DMS114 treated with DMSO at 0.1 percent for 48 hours (cell line): ENCODE results near the gene RIMS1.
"Not testable (repeated sequence)": the region's sequence is repeated elsewhere in the genome, so short reads cannot be mapped to it uniquely, and the experiment has no call there.

ENCODE experiments used
- DNase-seq: peaks from one replicate; lab custom pipeline; 2025; ENCODE audit not compliant: unreplicated experiment; lab: John Stamatoyannopoulos, UW

RIMS1 gene

GRCh38 chr6:71982389-71982788, 96.0 kb downstream of the RIMS1 start:
- DNase-seq = no peak

- DNase-seq = no peak
Measured at GRCh38 chr6:71983131-71983530, 96.8 kb downstream of the RIMS1 start.

GRCh38 chr6:71994705-71995271, 108.4 kb downstream of the RIMS1 start:
- no peak for DNase-seq

- DNase-seq = no peak
Measured at GRCh38 chr6:71997341-71997740, 111.0 kb downstream of the RIMS1 start.

- DNase-seq = no peak
Measured at GRCh38 chr6:72002415-72002814, 116.1 kb downstream of the RIMS1 start.

- DNase-seq = not testable (repeated sequence)
Measured at GRCh38 chr6:72006591-72006990, 120.2 kb downstream of the RIMS1 start.

GRCh38 chr6:72022830-72023229, 136.5 kb downstream of the RIMS1 start:
- no peak for DNase-seq

- DNase-seq = no peak
Measured at GRCh38 chr6:72031471-72031870, 145.1 kb downstream of the RIMS1 start.

GRCh38 chr6:72032086-72032485, 145.7 kb downstream of the RIMS1 start:
- no peak for DNase-seq

GRCh38 chr6:72035486-72035885, 149.1 kb downstream of the RIMS1 start:
- DNase-seq = no peak

GRCh38 chr6:72035966-72036365, 149.6 kb downstream of the RIMS1 start:
- no peak for DNase-seq

- DNase-seq = no peak
Measured at GRCh38 chr6:72037006-72037405, 150.7 kb downstream of the RIMS1 start.

GRCh38 chr6:72040111-72040510, 153.8 kb downstream of the RIMS1 start:
- no peak for DNase-seq

- peak; percentile 3 for DNase-seq
Measured at GRCh38 chr6:72042088-72042487, 155.7 kb downstream of the RIMS1 start.

- DNase-seq = no peak
Measured at GRCh38 chr6:72048080-72048479, 161.7 kb downstream of the RIMS1 start.

- no peak for DNase-seq
Measured at GRCh38 chr6:72049376-72049775, 163.0 kb downstream of the RIMS1 start.

- DNase-seq = no peak
Measured at GRCh38 chr6:72061286-72061685, 174.9 kb downstream of the RIMS1 start.

GRCh38 chr6:72064399-72064975, 178.1 kb downstream of the RIMS1 start:
- DNase-seq = no peak

GRCh38 chr6:72078096-72078495, 191.7 kb downstream of the RIMS1 start:
- no peak for DNase-seq

GRCh38 chr6:72080260-72080941, 194.1 kb downstream of the RIMS1 start:
- no peak for DNase-seq

GRCh38 chr6:72081871-72082270, 195.5 kb downstream of the RIMS1 start:
- no peak for DNase-seq

GRCh38 chr6:72083976-72084375, 197.6 kb downstream of the RIMS1 start:
- DNase-seq = no peak
